Left cardiac atrium (tissue), 4 donors: ENCODE measurements around the gene CYP1A1. TPM values are rescaled to one million over a fixed set of nuclear protein-coding genes. Genes with fewer than 3 reads are reported as not detected.

ENCODE experiments used
- ATAC-seq, 2 donors: fragments of 200-7000 bp; cut with Tn5 transposase; one replicate each; pipeline ENCODE4 v1.9.1; 2020; ENCODE audit warnings: mild to moderate bottlenecking in 2 of 2, moderate library complexity in 2 of 2
- DNase-seq: peaks from one replicate; pipeline ENCODE4 v3.0.0-alpha.2; 2020
- intact Hi-C, 2 donors: fragments of 100-400 bp; cut with DNase I; formaldehyde crosslinking; loops; one replicate each; pipeline versions ENCODE4 v1.14.1 to v1.15.1; 2022 to 2023
- long read RNA-seq: library from polyadenylated mRNA; unstranded; transcript quantifications from one replicate; pipeline ENCODE4 v2.0.0, GENCODE V29; 2021
- total RNA-seq, 2 donors: library from RNA; stranded (reverse); fragmentation: NEBNext Ultra II Directional; extraction: Animal tissue kit (Norgen Biotek cat#: 25700); gene quantifications; one replicate each; pipeline ENCODE4 v1.2.1, GENCODE V29; 2021
- donor health status: DM: no; HTN: yes; CAD: no.
- donor health status: DM: no; HTN: yes; CAD: no; lungs with severe emphysema.
- donor health status: DM: yes; HTN: yes; CAD: no.
- donor health status: Dilated cardiomyopathy.

Gene CYP1A1
- under 1 TPM; 0.16 to 0.32 TPM for total RNA-seq
- long read RNA-seq, result 0 reads

GRCh38 chr15:74725225-74725774, at the start of gene CYP1A1:
CYP1A1 (minus strand) TSS chr15:74725528; CDS start chr15:74723097, 2,431 bp downstream.
- ATAC-seq, result peak; percentile 50 to 72
- DNase-seq, result peak; percentile 50
- intact Hi-C loops, result no loop called here

- no peak for ATAC-seq
- DNase-seq, result no peak
- intact Hi-C loops, result loop anchor here in 1 of 2 donors (5.0 kb wide), 1 partner anchor 174 kb away; no protein-coding TSS in a partner anchor
Observed at GRCh38 chr15:74773731-74774252, 48.5 kb upstream of the CYP1A1 start.

- DNase-seq (no peak), ATAC-seq (no peak)
- intact Hi-C loops, result loop anchor here in 1 of 2 donors (5.0 kb wide), 1 partner anchor 174 kb away; no protein-coding TSS in a partner anchor
Observed at GRCh38 chr15:74773329-74773728, 48.0 kb upstream of the CYP1A1 start.

- ATAC-seq, result no peak
- intact Hi-C loops, result loop anchor here (2.0 to 5.0 kb wide), 3 partner anchors 64 to 180 kb away; no protein-coding TSS in a partner anchor
- no peak for DNase-seq
Observed at GRCh38 chr15:74770211-74770903, 45.0 kb upstream of the CYP1A1 start.

- no peak for ATAC-seq
- intact Hi-C loops, result loop anchor here (2.0 to 10.0 kb wide), 6 partner anchors 65 to 395 kb away; no protein-coding TSS in a partner anchor
- DNase-seq, result no peak
Observed at GRCh38 chr15:74769463-74770025, 44.2 kb upstream of the CYP1A1 start.

GRCh38 chr15:74768771-74769342, 43.5 kb upstream of the CYP1A1 start:
- ATAC-seq (peak; percentile 55), DNase-seq (peak; percentile 67)
- intact Hi-C loops, result loop anchor here (2.0 to 10.0 kb wide), 3 partner anchors 132 to 394 kb away; no protein-coding TSS in a partner anchor

GRCh38 chr15:74768099-74768770, 42.9 kb upstream of the CYP1A1 start:
- no peak for ATAC-seq
- intact Hi-C loops, result loop anchor here (2.0 to 10.0 kb wide), 3 partner anchors 131 to 393 kb away; no protein-coding TSS in a partner anchor
- DNase-seq, result no peak

GRCh38 chr15:74767167-74768098, 42.1 kb upstream of the CYP1A1 start:
- DNase-seq (no peak), ATAC-seq (no peak)
- intact Hi-C loops, result loop anchor here (2.0 to 10.0 kb wide), 3 partner anchors 131 to 393 kb away; no protein-coding TSS in a partner anchor

- intact Hi-C loops, result loop anchor here in 1 of 2 donors (10.0 kb wide), 1 partner anchor 389 kb away; no protein-coding TSS in a partner anchor
- ATAC-seq, result no peak
Observed at GRCh38 chr15:74763416-74763815, 38.1 kb upstream of the CYP1A1 start.

GRCh38 chr15:74762791-74763150, 37.4 kb upstream of the CYP1A1 start:
- intact Hi-C loops, result loop anchor here in 1 of 2 donors (10.0 kb wide), 1 partner anchor 388 kb away; no protein-coding TSS in a partner anchor
- ATAC-seq, result peak in 1 of 2 donors; percentile 16
- DNase-seq, result no peak

More at GRCh38 chr15:74763416-74763815, 38.1 kb upstream of the CYP1A1 start:
- DNase-seq, result no peak

GRCh38 chr15:74758736-74759135, 33.4 kb upstream of the CYP1A1 start:
- ATAC-seq (no peak), DNase-seq (no peak)
- intact Hi-C loops, result no loop called here

GRCh38 chr15:74754593-74755215, 29.4 kb upstream of the CYP1A1 start:
- DNase-seq, result no peak
- ATAC-seq, result no peak
- intact Hi-C loops, result no loop called here

- intact Hi-C loops, result no loop called here
- no peak for DNase-seq
- no peak for ATAC-seq
Observed at GRCh38 chr15:74752531-74752930, 27.2 kb upstream of the CYP1A1 start.

GRCh38 chr15:74752011-74752410, 26.7 kb upstream of the CYP1A1 start:
- intact Hi-C loops, result no loop called here
- DNase-seq (no peak), ATAC-seq (no peak)

- DNase-seq (no peak), ATAC-seq (no peak)
- intact Hi-C loops, result no loop called here
Observed at GRCh38 chr15:74750751-74751150, 25.4 kb upstream of the CYP1A1 start.

GRCh38 chr15:74749832-74750231, 24.5 kb upstream of the CYP1A1 start:
- no peak for DNase-seq
- intact Hi-C loops, result no loop called here

GRCh38 chr15:74748322-74748946, 23.1 kb upstream of the CYP1A1 start, which contains the start of gene CYP1A2:
CYP1A2 (plus strand) TSS chr15:74748845; CDS start chr15:74749739, 894 bp downstream.
- ATAC-seq (no peak), DNase-seq (no peak)
- intact Hi-C loops, result no loop called here

More at GRCh38 chr15:74749832-74750231, 24.5 kb upstream of the CYP1A1 start:
- no peak for ATAC-seq
